ENCODE results near the gene SERPING1. TPM values are rescaled to one million over a fixed set of nuclear protein-coding genes. Genes with fewer than 3 reads are reported as not detected.

The SERPING1 gene
- total and polyA plus RNA-seq, 2 donors (not counting 3 experiments of a cell fraction or from before 2014, with no cell fraction given): 0.30 TPM; not detected in 1

GRCh38 chr11:57624864-57625263 lies 27.4 kb downstream of the SERPING1 start:
- Histone ChIP-seq H3K4me2 (ENCODE audit: insufficient read depth, low read length) (no peak overlapping the region), H3K4me3 (replicated peaks in 1 of 3; ENCODE audit: insufficient read depth in 1 of 3, low read depth in 1 of 3, low read length in 3 of 3) (no peak overlapping the region), H3K27ac (ENCODE audit: insufficient read depth, low read depth, low read length) (no peak overlapping the region), H3K9ac (replicated peaks; ENCODE audit: extremely low read depth, insufficient read depth, low read length) (no peak overlapping the region), H3K4me1 (ENCODE audit: control insufficient read depth, extremely low read depth, insufficient read depth, low read length) (no peaks in the 10 kb centered on the region), H3K9me3 (replicated peaks; ENCODE audit: control insufficient read depth, insufficient read depth, low read length) (no peaks in the 10 kb centered on the region), H3K27me3 (ENCODE audit: control insufficient read depth in 2 of 2, insufficient read depth in 2 of 2, low read length in 2 of 2) (no peaks in the 10 kb centered on the region), H3K36me3 (ENCODE audit: control insufficient read depth in 2 of 2, extremely low read depth in 1 of 2, insufficient read depth in 2 of 2, low read length in 2 of 2) (no peaks in the 10 kb centered on the region), H4K20me1 (replicated peaks; ENCODE audit: control insufficient read depth, extremely low read depth, insufficient read depth, low read length) (no peaks in the 10 kb centered on the region), H3K9me1 (replicated peaks; ENCODE audit: control insufficient read depth, extremely low read depth, insufficient read depth, low read length) (no peaks in the 10 kb centered on the region), H3K79me2 (ENCODE audit: control insufficient read depth, insufficient read depth, low read length) (no peaks in the 10 kb centered on the region), H2AFZ (ENCODE audit: low read depth, low read length) (no peak overlapping the region)
- FAIRE-seq: no peak
- intact Hi-C loops (cut with micrococcal nuclease) (no loop called here), dilution Hi-C loops (cut with MboI; ENCODE audit: extremely low pct_ligation_motif_present, low sequenced_read_pairs) (no loop called here)
- DNase-seq (ENCODE audit: low read depth, low spot score): no peak
- POLR2A ChIA-PET: no interaction called here
- CTCF ChIA-PET: no interaction called here
- TF ChIP-seq MYC (IDR thresholded peaks at IDR 0.05; ENCODE audit: low read depth, low read length) (no peak), POLR2A (IDR thresholded peaks at IDR 0.05; ENCODE audit: low read depth, low read length) (no peak), GATA2 (IDR thresholded peaks at IDR 0.05; ENCODE audit: insufficient read depth, insufficient read length, low read depth, low read length) (no peak), JUN (IDR thresholded peaks at IDR 0.05; ENCODE audit: borderline replicate concordance, insufficient read depth, insufficient read length, low read depth) (no peak), FOS (IDR thresholded peaks at IDR 0.05; ENCODE audit: borderline replicate concordance, insufficient read depth, low read length) (no peak), MAX (IDR thresholded peaks at IDR 0.05; ENCODE audit: insufficient read depth, insufficient read length) (no peak)
- no TSS peak for BruUV-seq (replicated peaks)

GRCh38 chr11:57626895-57627294 lies 29.4 kb downstream of the SERPING1 start:
- H3K9me3 ChIP-seq (replicated peaks; ENCODE audit: control insufficient read depth, insufficient read depth, low read length): no peaks in the 10 kb centered on the region

More at GRCh38 chr11:57626895-57627294, 29.4 kb downstream of the SERPING1 start:
- Histone ChIP-seq H3K9me1 (replicated peaks; ENCODE audit: control insufficient read depth, extremely low read depth, insufficient read depth, low read length) (no peaks in the 10 kb centered on the region), H3K27ac (ENCODE audit: insufficient read depth, low read depth, low read length) (no peak overlapping the region), H3K79me2 (ENCODE audit: control insufficient read depth, insufficient read depth, low read length) (no peaks in the 10 kb centered on the region), H3K9ac (replicated peaks; ENCODE audit: extremely low read depth, insufficient read depth, low read length) (no peak overlapping the region), H3K36me3 (ENCODE audit: control insufficient read depth in 2 of 2, extremely low read depth in 1 of 2, insufficient read depth in 2 of 2, low read length in 2 of 2) (no peaks in the 10 kb centered on the region), H4K20me1 (replicated peaks; ENCODE audit: control insufficient read depth, extremely low read depth, insufficient read depth, low read length) (no peaks in the 10 kb centered on the region), H3K27me3 (ENCODE audit: control insufficient read depth in 2 of 2, insufficient read depth in 2 of 2, low read length in 2 of 2) (peaks cover 5 to 6% of the 10 kb centered on the region in 2 experiments), H3K4me1 (ENCODE audit: control insufficient read depth, extremely low read depth, insufficient read depth, low read length) (no peaks in the 10 kb centered on the region), H2AFZ (ENCODE audit: low read depth, low read length) (no peak overlapping the region), H3K4me2 (ENCODE audit: insufficient read depth, low read length) (no peak overlapping the region), H3K4me3 (replicated peaks in 1 of 3; ENCODE audit: insufficient read depth in 1 of 3, low read depth in 1 of 3, low read length in 3 of 3) (no peak overlapping the region)
- no peak for FAIRE-seq
- intact Hi-C loops (cut with micrococcal nuclease) (no loop called here), dilution Hi-C loops (cut with MboI; ENCODE audit: extremely low pct_ligation_motif_present, low sequenced_read_pairs) (no loop called here)
- ChIA-PET CTCF (interaction anchor here (0.7 to 1.5 kb wide), 2 partner anchors 18 to 59 kb away, joined by 3 to 4 read pairs; partner anchors contain the start of gene UBE2L6), POLR2A (no interaction called here)
- no TSS peak for BruUV-seq (replicated peaks)
- DNase-seq (ENCODE audit: low read depth, low spot score): no peak
- TF ChIP-seq EZH2 (IDR thresholded peaks at IDR 0.05; ENCODE audit: borderline replicate concordance, low read depth, low read length, severe bottlenecking) (no peak), POLR2A (IDR thresholded peaks at IDR 0.05; ENCODE audit: low read depth, low read length) (no peak), GATA2 (IDR thresholded peaks at IDR 0.05; ENCODE audit: insufficient read depth, insufficient read length, low read depth, low read length) (no peak), MAX (IDR thresholded peaks at IDR 0.05; ENCODE audit: insufficient read depth, insufficient read length) (no peak), FOS (IDR thresholded peaks at IDR 0.05; ENCODE audit: borderline replicate concordance, insufficient read depth, low read length) (no peak), MYC (IDR thresholded peaks at IDR 0.05; ENCODE audit: low read depth, low read length) (no peak), CTCF (IDR thresholded peaks at IDR 0.05; ENCODE audit: extremely low read depth in 1 of 2, insufficient read depth in 1 of 2, low read depth in 1 of 2, low read length in 2 of 2) (no peak), POLR2AphosphoS5 (IDR thresholded peaks at IDR 0.05; ENCODE audit: insufficient read depth, low read depth, low read length) (no peak), JUN (IDR thresholded peaks at IDR 0.05; ENCODE audit: borderline replicate concordance, insufficient read depth, insufficient read length, low read depth) (no peak)

Data from endothelial cell of umbilical vein (primary cell).